ENCODE data around the gene KIF12.

Gene KIF12

GRCh38 chr9:114124138-114124537, 25.0 kb upstream of the KIF12 start:
- in situ Hi-C loops (cut with HindIII; ENCODE audit: low sequenced_read_pairs) = no loop called here

GRCh38 chr9:114123031-114123977, 24.2 kb upstream of the KIF12 start:
- in situ Hi-C loops (cut with HindIII; ENCODE audit: low sequenced_read_pairs) = no loop called here

- in situ Hi-C loops (cut with HindIII; ENCODE audit: low sequenced_read_pairs) = no loop called here
Observed at GRCh38 chr9:114122136-114123027, 23.3 kb upstream of the KIF12 start.

- in situ Hi-C loops (cut with HindIII; ENCODE audit: low sequenced_read_pairs) = no loop called here
Observed at GRCh38 chr9:114121227-114122135, 22.4 kb upstream of the KIF12 start.

- in situ Hi-C loops (cut with HindIII; ENCODE audit: low sequenced_read_pairs) = no loop called here
Observed at GRCh38 chr9:114120192-114121014, 21.3 kb upstream of the KIF12 start.

GRCh38 chr9:114119242-114120191, 20.4 kb upstream of the KIF12 start:
- in situ Hi-C loops (cut with HindIII; ENCODE audit: low sequenced_read_pairs) = no loop called here

- in situ Hi-C loops (cut with HindIII; ENCODE audit: low sequenced_read_pairs) = no loop called here
Observed at GRCh38 chr9:114117996-114118830, 19.1 kb upstream of the KIF12 start.

GRCh38 chr9:114117614-114117995, 18.5 kb upstream of the KIF12 start:
- in situ Hi-C loops (cut with HindIII; ENCODE audit: low sequenced_read_pairs) = no loop called here

- in situ Hi-C loops (cut with HindIII; ENCODE audit: low sequenced_read_pairs) = no loop called here
Observed at GRCh38 chr9:114116126-114116747, 17.1 kb upstream of the KIF12 start.

- in situ Hi-C loops (cut with HindIII; ENCODE audit: low sequenced_read_pairs) = no loop called here
Observed at GRCh38 chr9:114115654-114116125, 16.6 kb upstream of the KIF12 start.

- in situ Hi-C loops (cut with HindIII; ENCODE audit: low sequenced_read_pairs) = no loop called here
Observed at GRCh38 chr9:114114364-114114763, 15.3 kb upstream of the KIF12 start.

GRCh38 chr9:114112778-114113584, 13.9 kb upstream of the KIF12 start:
- in situ Hi-C loops (cut with HindIII; ENCODE audit: low sequenced_read_pairs) = no loop called here

- in situ Hi-C loops (cut with HindIII; ENCODE audit: low sequenced_read_pairs) = no loop called here
Observed at GRCh38 chr9:114112325-114112724, 13.2 kb upstream of the KIF12 start.

GRCh38 chr9:114110180-114110579, 11.1 kb upstream of the KIF12 start:
- in situ Hi-C loops (cut with HindIII; ENCODE audit: low sequenced_read_pairs) = no loop called here

- in situ Hi-C loops (cut with HindIII; ENCODE audit: low sequenced_read_pairs) = loop anchor here (5.0 kb wide), 2 partner anchors 43 to 168 kb away; no protein-coding TSS in a partner anchor
Observed at GRCh38 chr9:114109124-114109523, 10.0 kb upstream of the KIF12 start.

All from endothelial cell of hepatic sinusoid (primary cell).